GM12873 (cell line): ENCODE measurements around the gene CTDNEP1.

ENCODE experiments used
- TF ChIP-seq, protein P1 (sequence below): IDR thresholded peaks from 2 replicates; pipeline ENCODE4 v1.5.1; 2012; ENCODE audit warnings: low read depth, mild to moderate bottlenecking, moderate library complexity, low read length, control low read depth; ENCODE audit not compliant: insufficient read depth; ENCODE audit errors: missing control alignments

The CTDNEP1 gene

DNA sequence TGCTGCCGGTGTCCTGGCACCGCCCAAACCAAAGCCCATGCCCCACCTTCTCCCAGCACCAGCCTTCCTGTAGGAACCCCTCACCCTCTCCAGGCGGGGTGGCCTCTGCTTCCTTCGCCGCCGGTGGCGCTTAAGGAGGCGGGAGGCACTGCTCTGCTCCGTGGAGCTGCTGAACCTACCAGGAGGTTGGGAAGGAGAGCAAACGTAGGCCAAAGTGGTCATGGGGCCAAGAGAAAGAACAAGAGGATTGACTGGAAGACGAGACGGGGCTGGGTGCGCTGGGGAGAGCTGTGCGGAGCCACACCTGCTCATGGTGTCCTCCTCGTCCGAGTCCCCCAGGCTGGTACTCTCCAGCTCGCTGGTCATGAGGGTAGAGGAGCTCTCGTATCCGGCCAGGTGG is 22.0 kb downstream of the CTDNEP1 start:
- TF ChIP-seq, protein P1, sequence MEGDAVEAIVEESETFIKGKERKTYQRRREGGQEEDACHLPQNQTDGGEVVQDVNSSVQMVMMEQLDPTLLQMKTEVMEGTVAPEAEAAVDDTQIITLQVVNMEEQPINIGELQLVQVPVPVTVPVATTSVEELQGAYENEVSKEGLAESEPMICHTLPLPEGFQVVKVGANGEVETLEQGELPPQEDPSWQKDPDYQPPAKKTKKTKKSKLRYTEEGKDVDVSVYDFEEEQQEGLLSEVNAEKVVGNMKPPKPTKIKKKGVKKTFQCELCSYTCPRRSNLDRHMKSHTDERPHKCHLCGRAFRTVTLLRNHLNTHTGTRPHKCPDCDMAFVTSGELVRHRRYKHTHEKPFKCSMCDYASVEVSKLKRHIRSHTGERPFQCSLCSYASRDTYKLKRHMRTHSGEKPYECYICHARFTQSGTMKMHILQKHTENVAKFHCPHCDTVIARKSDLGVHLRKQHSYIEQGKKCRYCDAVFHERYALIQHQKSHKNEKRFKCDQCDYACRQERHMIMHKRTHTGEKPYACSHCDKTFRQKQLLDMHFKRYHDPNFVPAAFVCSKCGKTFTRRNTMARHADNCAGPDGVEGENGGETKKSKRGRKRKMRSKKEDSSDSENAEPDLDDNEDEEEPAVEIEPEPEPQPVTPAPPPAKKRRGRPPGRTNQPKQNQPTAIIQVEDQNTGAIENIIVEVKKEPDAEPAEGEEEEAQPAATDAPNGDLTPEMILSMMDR: no peak

DNA sequence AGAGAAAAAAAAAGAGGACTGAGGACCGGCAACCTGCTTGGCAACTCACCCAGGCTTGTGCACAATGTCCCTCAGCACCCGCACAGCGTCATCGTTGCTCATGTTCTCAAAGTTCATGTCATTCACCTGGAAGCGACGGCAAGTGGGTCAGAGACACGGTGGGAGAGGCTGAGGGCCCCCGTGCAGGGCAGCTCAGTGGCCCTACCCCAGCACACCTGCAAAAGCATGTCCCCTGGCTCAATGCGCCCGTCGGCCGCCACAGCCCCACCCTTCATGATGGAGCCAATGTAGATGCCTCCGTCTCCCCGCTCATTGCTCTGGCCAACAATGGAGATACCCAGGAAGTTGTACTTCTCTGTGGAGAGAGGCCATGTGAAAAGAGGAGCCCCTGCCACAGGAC is 22.6 kb downstream of the CTDNEP1 start:
- TF ChIP-seq, protein P1: no peak

DNA sequence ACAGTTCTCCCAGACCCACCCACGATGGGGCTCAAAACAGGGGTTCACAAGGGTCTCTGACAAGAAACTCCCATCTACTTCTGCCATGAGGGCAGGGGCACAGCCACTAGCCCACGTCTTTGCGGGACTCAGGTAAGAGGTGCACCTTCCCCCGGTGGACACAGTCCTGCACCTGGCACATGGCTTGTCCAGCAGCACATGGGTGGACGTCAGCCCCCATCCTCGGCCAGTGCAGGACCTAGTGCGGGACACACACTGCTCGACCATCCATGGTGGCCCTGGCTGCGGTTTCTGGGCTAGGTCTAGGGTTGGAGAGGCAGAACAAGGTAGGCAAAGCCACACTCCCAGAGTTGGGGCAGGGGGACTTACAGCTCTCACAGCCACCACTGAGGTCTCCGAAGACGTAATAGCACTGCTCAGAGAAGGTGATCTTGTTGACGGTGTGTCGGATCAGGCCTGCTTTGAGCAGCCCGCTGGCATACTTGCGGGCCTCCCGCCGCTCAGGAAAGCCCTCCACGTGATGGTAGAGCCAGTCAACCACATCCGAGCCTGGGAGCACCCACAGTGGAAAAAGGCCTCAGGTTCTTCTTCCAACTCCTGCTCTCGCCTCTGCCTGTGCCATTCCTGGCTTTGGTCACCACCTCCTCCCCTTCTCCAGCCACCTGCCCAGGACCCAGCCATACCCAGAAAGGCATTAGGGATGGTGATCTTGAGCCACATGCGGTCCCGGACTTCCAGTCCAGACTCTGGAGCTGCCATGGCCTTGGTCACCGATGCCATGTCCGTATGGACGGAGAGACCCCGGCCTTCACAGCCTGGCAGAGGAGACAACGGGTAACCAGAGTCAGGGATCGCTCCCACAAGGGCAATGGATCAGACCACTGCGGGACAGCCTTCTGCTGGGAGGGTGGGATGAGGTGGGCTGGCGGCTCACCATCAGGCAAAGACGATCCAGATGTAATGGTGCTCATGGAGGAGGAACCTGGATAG is 24.5 kb downstream of the CTDNEP1 start:
- TF ChIP-seq, protein P1: no peak

DNA sequence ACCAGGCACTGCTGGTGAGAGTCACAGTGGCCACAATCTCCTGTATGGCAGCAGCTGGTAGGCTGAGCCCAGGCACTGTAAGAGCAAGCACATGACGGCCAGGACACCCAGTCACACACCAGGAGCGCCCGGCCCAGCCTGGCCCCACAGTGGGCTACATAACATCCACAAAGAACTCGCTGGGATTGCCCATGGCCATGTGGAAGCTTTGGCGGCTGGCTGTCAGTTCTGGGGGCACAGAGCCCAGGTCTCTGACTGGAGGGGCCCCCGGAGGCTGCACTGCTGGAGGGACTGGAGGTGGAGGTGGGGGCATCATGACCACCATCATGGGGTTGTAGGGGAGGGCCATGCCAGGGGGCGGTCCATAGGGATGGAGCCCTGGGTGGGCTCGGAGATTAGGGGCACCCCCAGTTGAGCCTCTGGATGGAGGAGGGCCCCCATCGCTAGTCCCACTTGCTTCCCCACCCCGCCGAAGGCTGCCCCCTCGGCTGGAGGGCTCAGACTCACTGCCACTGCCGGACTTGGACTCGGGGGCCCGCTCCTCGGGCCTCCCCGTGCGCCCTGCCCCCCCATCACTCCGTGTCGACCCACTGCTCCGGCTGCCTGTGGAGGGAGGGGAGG is 25.7 kb downstream of the CTDNEP1 start:
- TF ChIP-seq, protein P1: no peak

DNA sequence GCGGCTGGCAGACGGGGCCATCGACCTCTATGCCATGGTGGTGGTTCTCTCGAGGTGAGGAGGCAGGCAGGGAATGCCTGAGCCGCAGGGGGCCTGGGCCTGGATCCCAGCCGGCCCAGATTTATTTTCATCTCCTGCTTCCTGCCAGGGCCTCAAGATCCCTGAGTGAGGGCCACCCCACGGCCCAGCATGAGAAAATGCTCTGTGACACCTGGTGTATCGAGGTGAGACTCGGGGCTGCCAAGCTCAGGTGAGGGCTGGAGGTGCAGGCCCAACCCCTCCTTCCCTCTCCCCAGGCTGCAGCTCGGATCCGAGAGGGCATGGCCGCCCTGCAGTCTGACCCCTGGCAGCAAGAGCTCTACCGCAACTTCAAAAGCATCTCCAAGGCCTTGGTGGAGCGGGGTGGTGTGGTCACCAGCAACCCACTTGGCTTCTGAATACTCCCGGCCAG is 26.8 kb downstream of the CTDNEP1 start:
- TF ChIP-seq, protein P1: no peak

DNA sequence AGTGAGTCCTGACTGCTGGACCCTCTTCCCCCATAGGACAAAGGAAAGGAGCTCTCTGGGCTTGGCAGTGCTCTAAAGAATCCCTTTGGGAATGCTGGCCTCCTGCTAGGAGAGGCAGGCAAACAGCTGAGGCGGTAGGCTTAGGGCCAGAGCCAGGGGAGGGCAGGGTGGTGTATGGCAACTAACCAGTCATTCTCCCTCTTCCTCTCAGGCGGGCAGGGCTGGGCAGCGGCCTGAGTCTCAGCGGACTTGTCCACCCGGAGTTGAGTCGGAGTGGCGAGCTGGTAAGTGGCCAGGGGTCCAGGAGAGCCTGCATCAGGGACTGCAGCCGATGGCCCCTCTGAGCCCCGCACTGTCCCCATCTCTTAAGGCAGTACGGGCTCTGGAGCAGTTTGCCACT is 27.4 kb downstream of the CTDNEP1 start:
- TF ChIP-seq, protein P1: no peak

DNA sequence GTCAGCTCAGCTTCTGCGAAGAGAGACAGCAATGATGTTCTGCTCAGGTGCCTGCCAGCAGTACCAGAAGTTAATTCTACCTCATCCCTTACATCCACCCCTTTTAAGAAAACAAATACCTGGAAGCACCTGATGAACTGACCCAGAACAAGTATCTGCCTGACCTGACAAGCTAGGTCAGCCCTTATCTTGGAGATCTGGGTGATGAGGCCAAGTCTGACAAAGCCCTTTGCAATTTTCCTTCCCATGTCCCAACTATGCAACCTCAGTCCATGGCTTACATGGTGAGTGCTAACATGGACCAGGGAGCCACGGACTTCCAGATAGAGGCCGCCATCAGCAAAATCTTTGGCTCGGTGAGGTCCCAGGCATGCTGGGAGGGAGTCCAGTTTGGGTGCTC is 28.2 kb downstream of the CTDNEP1 start:
- TF ChIP-seq, protein P1: no peak
